ENCODE measurements around the gene TADA1. TPM values are rescaled to one million over a fixed set of nuclear protein-coding genes. Genes with fewer than 3 reads are reported as not detected.

TADA1 gene
- total and polyA plus RNA-seq, 2 experiments from 2014 or later, result 21.8 to 22.0 TPM

DNA sequence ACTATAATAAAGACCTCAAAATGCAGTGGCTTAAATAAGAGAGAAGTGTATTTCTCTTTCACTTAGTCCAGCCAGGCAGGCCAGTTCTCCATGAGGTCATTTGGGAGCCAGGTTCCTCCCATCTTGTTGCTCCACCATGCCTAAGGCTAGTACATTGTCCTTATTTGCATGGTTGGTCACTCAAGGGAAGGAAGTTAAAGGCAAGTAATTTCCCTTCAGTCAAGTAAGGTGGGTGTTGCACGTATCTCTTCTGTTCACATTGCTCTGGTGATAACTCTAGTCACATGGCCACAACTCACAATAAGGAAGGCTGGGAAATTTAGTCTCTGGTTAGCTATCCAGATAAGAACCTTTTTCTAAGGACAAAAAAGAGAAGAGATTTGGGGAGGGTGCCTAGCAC, 27.2 kb upstream of the TADA1 start:
- Mint-ChIP-seq H3K27me3 (ENCODE audit: insufficient read depth, low read depth, poor library complexity) (peaks cover 8% of the 10 kb centered on the region), H3K9me3 (peaks cover 4% of the 10 kb centered on the region), H3K36me3 (ENCODE audit: low read depth) (peaks cover 4% of the 10 kb centered on the region; the same call in 2 of the 3 replicates), H3K4me1 (no peaks in the 10 kb centered on the region), H3K27ac (no peak overlapping the region), H3K4me3 (no peak overlapping the region)
- H3K4me1 ChIP-seq (ENCODE audit: insufficient read depth), result peaks cover 5% of the 10 kb centered on the region; the same call in 1 of the 2 replicates
- H3K27me3 ChIP-seq (ENCODE audit: insufficient read depth), result no peaks in the 10 kb centered on the region
- TF ChIP-seq STAT1 (IDR thresholded peaks at IDR 0.05; ENCODE audit: unreplicated experiment) (no peak), REST (IDR thresholded peaks at IDR 0.05; ENCODE audit: unreplicated experiment) (no peak), EZH2phosphoT487 (IDR thresholded peaks at IDR 0.05; ENCODE audit: unreplicated experiment) (no peak), JUNB (IDR thresholded peaks at IDR 0.05; ENCODE audit: unreplicated experiment) (no peak), ZNF331 (CRISPR knock-in tag; IDR thresholded peaks at IDR 0.05; ENCODE audit: low read depth) (no peak), CTCF (conservative IDR thresholded peaks at IDR 0.05; ENCODE audit: low read depth in 2 of 2) (no peak), CREB1 (CRISPR knock-in tag; IDR thresholded peaks at IDR 0.05; ENCODE audit: low read depth) (no peak), ZNF114 (CRISPR knock-in tag; IDR thresholded peaks at IDR 0.05) (no peak), POLR2AphosphoS5 (IDR thresholded peaks at IDR 0.05; ENCODE audit: low read depth) (no peak), NANOG (IDR thresholded peaks at IDR 0.05; ENCODE audit: borderline replicate concordance) (no peak), EZH2 (IDR thresholded peaks at IDR 0.05; ENCODE audit: low read depth, unreplicated experiment) (no peak)
- TF ChIP-seq, protein P1, sequence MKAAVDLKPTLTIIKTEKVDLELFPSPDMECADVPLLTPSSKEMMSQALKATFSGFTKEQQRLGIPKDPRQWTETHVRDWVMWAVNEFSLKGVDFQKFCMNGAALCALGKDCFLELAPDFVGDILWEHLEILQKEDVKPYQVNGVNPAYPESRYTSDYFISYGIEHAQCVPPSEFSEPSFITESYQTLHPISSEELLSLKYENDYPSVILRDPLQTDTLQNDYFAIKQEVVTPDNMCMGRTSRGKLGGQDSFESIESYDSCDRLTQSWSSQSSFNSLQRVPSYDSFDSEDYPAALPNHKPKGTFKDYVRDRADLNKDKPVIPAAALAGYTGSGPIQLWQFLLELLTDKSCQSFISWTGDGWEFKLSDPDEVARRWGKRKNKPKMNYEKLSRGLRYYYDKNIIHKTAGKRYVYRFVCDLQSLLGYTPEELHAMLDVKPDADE (IDR thresholded peaks at IDR 0.05), result no peak
- TF ChIP-seq, protein P2, sequence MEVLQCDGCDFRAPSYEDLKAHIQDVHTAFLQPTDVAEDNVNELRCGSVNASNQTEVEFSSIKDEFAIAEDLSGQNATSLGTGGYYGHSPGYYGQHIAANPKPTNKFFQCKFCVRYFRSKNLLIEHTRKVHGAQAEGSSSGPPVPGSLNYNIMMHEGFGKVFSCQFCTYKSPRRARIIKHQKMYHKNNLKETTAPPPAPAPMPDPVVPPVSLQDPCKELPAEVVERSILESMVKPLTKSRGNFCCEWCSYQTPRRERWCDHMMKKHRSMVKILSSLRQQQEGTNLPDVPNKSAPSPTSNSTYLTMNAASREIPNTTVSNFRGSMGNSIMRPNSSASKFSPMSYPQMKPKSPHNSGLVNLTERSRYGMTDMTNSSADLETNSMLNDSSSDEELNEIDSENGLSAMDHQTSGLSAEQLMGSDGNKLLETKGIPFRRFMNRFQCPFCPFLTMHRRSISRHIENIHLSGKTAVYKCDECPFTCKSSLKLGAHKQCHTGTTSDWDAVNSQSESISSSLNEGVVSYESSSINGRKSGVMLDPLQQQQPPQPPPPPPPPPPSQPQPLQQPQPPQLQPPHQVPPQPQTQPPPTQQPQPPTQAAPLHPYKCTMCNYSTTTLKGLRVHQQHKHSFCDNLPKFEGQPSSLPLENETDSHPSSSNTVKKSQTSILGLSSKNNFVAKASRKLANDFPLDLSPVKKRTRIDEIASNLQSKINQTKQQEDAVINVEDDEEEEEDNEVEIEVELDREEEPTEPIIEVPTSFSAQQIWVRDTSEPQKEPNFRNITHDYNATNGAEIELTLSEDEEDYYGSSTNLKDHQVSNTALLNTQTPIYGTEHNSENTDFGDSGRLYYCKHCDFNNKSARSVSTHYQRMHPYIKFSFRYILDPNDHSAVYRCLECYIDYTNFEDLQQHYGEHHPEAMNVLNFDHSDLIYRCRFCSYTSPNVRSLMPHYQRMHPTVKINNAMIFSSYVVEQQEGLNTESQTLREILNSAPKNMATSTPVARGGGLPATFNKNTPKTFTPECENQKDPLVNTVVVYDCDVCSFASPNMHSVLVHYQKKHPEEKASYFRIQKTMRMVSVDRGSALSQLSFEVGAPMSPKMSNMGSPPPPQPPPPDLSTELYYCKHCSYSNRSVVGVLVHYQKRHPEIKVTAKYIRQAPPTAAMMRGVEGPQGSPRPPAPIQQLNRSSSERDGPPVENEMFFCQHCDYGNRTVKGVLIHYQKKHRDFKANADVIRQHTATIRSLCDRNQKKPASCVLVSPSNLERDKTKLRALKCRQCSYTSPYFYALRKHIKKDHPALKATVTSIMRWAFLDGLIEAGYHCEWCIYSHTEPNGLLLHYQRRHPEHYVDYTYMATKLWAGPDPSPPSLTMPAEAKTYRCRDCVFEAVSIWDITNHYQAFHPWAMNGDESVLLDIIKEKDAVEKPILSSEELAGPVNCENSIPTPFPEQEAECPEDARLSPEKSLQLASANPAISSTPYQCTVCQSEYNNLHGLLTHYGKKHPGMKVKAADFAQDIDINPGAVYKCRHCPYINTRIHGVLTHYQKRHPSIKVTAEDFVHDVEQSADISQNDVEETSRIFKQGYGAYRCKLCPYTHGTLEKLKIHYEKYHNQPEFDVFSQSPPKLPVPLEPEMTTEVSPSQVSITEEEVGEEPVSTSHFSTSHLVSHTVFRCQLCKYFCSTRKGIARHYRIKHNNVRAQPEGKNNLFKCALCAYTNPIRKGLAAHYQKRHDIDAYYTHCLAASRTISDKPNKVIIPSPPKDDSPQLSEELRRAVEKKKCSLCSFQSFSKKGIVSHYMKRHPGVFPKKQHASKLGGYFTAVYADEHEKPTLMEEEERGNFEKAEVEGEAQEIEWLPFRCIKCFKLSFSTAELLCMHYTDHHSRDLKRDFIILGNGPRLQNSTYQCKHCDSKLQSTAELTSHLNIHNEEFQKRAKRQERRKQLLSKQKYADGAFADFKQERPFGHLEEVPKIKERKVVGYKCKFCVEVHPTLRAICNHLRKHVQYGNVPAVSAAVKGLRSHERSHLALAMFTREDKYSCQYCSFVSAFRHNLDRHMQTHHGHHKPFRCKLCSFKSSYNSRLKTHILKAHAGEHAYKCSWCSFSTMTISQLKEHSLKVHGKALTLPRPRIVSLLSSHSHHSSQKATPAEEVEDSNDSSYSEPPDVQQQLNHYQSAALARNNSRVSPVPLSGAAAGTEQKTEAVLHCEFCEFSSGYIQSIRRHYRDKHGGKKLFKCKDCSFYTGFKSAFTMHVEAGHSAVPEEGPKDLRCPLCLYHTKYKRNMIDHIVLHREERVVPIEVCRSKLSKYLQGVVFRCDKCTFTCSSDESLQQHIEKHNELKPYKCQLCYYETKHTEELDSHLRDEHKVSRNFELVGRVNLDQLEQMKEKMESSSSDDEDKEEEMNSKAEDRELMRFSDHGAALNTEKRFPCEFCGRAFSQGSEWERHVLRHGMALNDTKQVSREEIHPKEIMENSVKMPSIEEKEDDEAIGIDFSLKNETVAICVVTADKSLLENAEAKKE (CRISPR knock-in tag; IDR thresholded peaks at IDR 0.05), result no peak
- H2AFZ ChIP-seq, result no peak overlapping the region
- no peak for DNase-seq (ENCODE audit: low spot score)
- ATAC-seq, result no peak
- H3K36me3 ChIP-seq (ENCODE audit: insufficient read depth), result no peaks in the 10 kb centered on the region
- H3K9me2 ChIP-seq (ENCODE audit: insufficient read depth), result no peaks in the 10 kb centered on the region
- H3F3A ChIP-seq (replicated peaks; ENCODE audit: low read depth), result no peaks in the 10 kb centered on the region
- no peak overlapping the region for H3K27ac ChIP-seq (ENCODE audit: low read depth)
- no peak overlapping the region for H3K4me3 ChIP-seq
- no peaks in the 10 kb centered on the region for H3K79me2 ChIP-seq (replicated peaks; ENCODE audit: insufficient read depth)
- H3K4me2 ChIP-seq, result no peak overlapping the region
- no peaks in the 10 kb centered on the region for H4K20me1 ChIP-seq (replicated peaks; ENCODE audit: insufficient read depth)
